Measurements from ENCODE around the gene ATP12A.

Gene ATP12A

DNA sequence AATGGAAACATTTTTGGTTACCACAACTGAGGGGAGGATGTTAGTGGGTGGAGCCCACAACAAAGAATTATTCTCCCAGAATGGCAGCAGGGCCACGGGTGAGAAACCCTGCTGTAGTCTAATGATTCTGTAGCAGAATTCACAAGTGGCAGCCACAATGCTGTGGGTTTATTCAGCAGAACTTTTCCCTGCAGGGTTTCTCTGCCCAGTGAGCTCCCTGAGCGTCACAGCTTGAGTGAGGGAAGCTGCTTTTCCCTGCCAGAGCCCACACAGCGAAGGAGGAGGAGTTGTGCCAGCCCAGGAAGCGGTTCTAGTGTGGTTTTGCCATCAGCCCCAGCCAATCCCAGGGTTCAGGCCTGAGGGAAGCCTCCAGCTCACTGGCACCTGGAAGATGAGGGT is 4.4 kb downstream of the ATP12A start:
- no peak overlapping the region for H3K4me3 ChIP-seq (ENCODE audit: low read depth, low read length)

DNA sequence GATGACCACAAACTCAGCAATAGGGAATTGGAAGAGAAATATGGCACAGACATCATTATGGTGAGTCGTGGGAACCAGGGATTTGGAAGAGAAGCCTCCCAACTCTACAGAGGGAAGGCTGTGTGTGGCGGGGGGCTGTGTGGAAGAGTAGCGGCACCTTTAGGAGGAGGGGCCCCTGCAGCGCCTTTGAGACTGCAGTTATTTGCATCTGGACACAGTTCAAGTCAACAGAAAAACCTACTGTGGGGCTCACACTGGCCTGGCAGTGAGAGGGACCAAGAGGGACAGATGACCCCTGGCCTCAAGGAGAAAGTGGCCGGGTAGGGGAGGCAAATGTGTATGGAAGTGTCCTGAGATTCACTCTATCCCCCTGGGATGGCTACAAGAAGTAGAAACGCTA is 5.1 kb downstream of the ATP12A start:
- no peak overlapping the region for H3K4me3 ChIP-seq (ENCODE audit: low read depth, low read length)

DNA sequence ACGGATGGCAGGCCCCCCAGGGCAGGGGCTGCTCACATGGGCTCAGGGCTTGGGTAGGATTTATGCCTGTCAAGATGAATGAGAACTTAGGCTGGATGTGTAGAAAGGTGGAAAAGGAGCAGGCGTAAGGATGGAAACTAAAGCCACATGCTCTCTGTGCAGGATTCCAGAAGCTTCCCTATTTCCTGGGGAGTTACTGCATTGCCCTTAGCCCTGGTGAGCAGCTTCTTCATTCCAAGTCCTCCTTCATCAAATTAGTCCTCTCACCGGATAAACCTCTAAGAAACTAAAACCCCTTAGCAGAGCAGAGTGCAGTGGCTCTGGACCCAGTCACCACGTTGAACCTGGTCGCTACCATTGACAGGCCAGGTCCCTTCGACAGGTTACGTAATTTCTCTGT is 7.4 kb downstream of the ATP12A start:
- H3K4me3 ChIP-seq (ENCODE audit: low read depth, low read length) = no peak overlapping the region

- no peak overlapping the region for H3K4me3 ChIP-seq (ENCODE audit: low read depth, low read length)
These were observed 7.9 kb downstream of the ATP12A start for GRCh38 chr13:24688111-24688510.

GRCh38 chr13:24688950-24689349 is 8.7 kb downstream of the ATP12A start:
- no peak overlapping the region for H3K4me3 ChIP-seq (ENCODE audit: low read depth, low read length)

DNA sequence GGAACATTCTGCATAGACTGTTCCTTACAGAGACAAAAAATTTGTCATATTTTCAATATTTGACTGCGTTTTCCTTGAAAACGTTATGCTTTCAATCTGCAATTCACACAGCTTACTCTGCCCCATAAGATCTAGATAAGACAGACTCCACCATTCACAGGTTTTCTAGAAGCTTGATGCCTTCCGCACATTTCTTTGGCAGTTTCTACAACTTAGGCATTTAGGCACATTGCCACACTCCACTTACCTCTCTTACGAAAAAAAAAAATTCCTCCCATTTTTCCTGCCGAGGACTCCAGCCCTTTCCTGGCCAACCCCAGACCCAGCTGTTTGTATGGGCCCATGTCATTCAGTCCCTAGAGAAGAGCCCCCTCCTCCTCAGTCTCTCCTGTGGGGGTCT is 11.2 kb downstream of the ATP12A start:
- H3K4me3 ChIP-seq (ENCODE audit: low read depth, low read length) = no peak overlapping the region

DNA sequence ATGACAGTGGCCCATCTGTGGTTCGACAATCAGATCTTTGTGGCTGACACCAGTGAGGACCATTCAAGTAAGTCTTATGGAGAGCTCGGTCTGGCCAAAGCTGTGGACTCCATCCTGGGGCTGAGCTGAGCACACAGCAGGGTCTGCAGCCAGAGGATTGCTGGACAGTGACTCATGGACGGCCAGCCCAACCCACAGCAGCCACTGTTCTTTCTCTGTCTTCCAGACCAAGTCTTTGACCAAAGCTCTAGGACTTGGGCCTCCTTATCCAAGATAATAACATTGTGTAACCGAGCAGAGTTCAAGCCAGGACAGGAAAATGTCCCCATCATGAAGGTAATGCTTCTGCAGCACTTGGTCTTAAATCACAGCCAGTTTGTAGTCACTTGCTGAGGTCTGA is 12.4 kb downstream of the ATP12A start:
- H3K4me3 ChIP-seq (ENCODE audit: low read depth, low read length) = no peak overlapping the region

- H3K4me3 ChIP-seq (ENCODE audit: low read depth, low read length) = no peak overlapping the region
These were observed 13.8 kb downstream of the ATP12A start for GRCh38 chr13:24693862-24694471.

GRCh38 chr13:24694907-24695306 is 14.7 kb downstream of the ATP12A start:
- no peak overlapping the region for H3K4me3 ChIP-seq (ENCODE audit: low read depth, low read length)

DNA sequence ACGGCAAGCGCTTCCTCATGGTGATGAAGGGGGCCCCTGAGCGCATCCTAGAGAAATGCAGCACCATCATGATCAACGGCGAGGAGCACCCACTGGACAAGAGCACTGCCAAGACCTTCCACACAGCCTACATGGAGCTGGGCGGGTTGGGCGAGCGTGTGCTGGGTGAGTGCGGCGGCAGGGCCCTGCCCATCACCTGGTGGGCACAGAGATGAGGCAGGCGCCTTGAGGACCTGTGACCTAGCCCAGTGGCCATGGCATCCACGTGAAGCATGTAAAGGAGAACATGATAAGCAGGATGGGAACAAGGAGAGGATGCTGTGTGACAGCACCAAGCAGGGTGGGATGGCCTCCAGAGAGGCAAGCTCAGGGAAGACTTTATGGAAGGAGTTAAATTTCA is 18.5 kb downstream of the ATP12A start:
- H3K4me3 ChIP-seq (ENCODE audit: low read depth, low read length) = no peak overlapping the region

DNA sequence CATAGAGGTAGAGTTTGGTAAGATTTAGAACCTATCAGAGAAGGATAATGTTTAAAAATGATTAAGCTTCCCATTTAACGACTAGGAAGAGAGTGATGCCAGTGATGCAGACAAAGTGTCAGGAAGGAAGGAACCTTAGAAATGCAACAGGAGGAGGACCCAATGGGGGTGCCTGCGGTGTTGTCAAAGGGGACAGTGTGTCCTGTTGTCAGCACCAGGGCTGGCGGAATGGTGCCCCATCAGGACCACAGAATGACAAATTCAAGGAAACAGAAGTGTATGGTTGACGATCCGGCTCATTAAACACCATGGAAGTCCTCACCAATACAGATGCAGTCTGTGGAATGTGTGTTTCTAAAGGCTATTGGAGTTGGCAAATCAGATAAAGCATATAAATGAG is 19.3 kb downstream of the ATP12A start:
- no peak overlapping the region for H3K4me3 ChIP-seq (ENCODE audit: low read depth, low read length)

- H3K4me3 ChIP-seq (ENCODE audit: low read depth, low read length) = no peak overlapping the region
These were observed 20.3 kb downstream of the ATP12A start for GRCh38 chr13:24700539-24700938.

- H3K4me3 ChIP-seq (ENCODE audit: low read depth, low read length) = no peak overlapping the region
These were observed 26.8 kb downstream of the ATP12A start for GRCh38 chr13:24706886-24707585.

GRCh38 chr13:24709186-24709913 is 29.1 kb downstream of the ATP12A start:
- H3K4me3 ChIP-seq (ENCODE audit: low read depth, low read length) = no peak overlapping the region

- H3K4me3 ChIP-seq (ENCODE audit: low read depth, low read length) = no peak overlapping the region
These were observed 32.8 kb downstream of the ATP12A start for GRCh38 chr13:24713022-24713421.

DNA sequence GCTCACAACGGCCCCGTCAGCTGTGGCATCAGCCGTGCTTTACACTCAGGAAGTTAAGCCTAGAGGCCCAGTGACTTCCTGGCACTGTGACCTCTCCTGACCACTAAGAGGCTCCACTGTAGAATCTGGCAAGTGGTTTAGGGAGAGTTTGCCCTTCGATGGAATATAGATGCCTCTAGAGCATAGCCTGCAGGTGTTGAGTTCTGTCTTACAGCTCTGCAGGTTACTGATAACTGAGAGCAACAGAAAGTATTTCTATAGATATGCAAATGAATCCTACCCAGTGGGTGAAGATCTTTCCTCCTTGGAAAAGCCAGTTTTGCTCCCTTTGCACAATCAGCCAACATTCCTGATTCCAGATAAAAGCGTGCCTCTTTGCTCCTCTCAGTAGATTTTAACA is 35.8 kb downstream of the ATP12A start:
- H3K4me3 ChIP-seq (ENCODE audit: low read depth, low read length) = no peak overlapping the region

GRCh38 chr13:24716446-24716845 is 36.2 kb downstream of the ATP12A start:
- H3K4me3 ChIP-seq (ENCODE audit: low read depth, low read length) = no peak overlapping the region

DNA sequence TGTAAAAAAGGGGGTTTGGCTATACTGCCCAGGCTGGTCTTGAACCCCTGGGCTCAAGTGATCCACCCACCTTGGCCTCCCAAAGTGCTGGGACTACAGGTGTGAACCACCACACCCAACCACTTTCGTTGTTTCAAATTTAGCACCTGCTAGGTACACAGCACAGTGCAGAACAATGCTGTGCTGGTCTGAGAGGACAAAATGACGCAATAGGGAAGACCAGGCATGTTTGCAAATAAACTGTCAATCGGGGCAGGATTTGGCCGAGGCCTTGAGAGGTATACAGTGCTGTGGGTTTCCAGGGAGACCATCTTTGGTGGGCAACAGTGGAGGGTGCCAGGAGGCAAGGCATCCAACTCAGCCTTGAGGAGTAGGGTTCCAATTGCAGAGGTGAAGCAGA is 37.0 kb downstream of the ATP12A start:
- H3K4me3 ChIP-seq (ENCODE audit: low read depth, low read length) = no peak overlapping the region

- no peak overlapping the region for H3K4me3 ChIP-seq (ENCODE audit: low read depth, low read length)
These were observed 38.2 kb downstream of the ATP12A start for GRCh38 chr13:24718192-24718965.

DNA sequence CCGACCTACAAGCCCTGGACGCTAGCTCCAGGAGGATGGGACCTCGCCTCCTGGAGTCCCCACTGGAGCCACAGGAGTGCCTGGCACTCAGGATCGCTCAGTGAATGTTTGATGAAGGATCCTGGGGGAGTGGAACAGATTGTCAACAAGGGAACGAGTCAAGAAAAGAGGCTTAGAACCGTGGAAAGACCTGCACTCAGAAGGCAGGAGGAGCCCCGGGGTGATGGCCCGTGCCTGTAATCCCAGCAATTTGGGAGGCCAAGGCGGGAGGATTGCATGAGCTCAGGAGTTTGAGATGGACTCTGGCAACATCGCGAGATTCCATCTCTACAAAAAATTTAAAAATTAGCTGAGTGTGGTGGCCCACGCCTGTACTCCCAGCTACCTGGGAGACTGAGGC is 38.9 kb downstream of the ATP12A start:
- H3K4me3 ChIP-seq (ENCODE audit: low read depth, low read length) = no peak overlapping the region

- H3K4me3 ChIP-seq (ENCODE audit: low read depth, low read length) = no peak overlapping the region
These were observed 43.0 kb downstream of the ATP12A start for GRCh38 chr13:24723206-24723605.

DNA sequence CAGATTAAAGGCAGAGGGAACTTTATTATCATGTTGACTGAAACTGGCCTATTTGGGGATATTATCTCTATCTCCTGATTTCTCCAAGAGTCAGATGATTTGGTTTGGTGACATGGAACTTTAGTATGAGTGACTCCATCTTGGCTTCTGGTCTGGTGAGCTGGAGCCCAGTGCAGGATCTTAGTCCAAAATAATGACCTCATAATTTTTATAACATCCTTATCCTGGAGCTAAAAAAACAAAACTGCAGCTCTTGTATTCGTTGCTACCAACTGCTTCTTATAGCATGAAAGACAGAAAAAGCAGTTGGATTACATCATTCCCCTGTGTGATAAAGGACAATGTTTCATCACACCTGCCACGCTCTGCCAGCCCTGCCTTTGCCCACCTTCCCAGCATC is 44.5 kb downstream of the ATP12A start:
- H3K4me3 ChIP-seq (ENCODE audit: low read depth, low read length) = no peak overlapping the region
